Stimulated activated naive CD8-positive, alpha-beta T cell treated with anti-CD3 and anti-CD28 coated beads, Interleukin-15, Interleukin-2, amounts not matched to agents 100 ng/mL and 50 ng/mL, for 24 hours (primary cell): ENCODE measurements around the gene ITFG2.
"Not testable (repeated sequence)": the region's sequence is repeated elsewhere in the genome, so short reads cannot be mapped to it uniquely, and the experiment has no call there.

Experiments
- H3K27ac Mint-ChIP-seq: one replicate; pipeline ENCODE4 v1.8.0; 2021; ENCODE audit warnings: mild to moderate bottlenecking, mixed read lengths
- H3K27me3 Mint-ChIP-seq: one replicate; pipeline ENCODE4 v1.8.0; 2021; ENCODE audit warnings: mixed read lengths
- H3K36me3 Mint-ChIP-seq: one replicate; pipeline ENCODE4 v1.8.0; 2021; ENCODE audit warnings: low read depth, mixed read lengths
- H3K4me1 Mint-ChIP-seq: one replicate; pipeline ENCODE4 v1.8.0; 2021; ENCODE audit warnings: low read depth, mixed read lengths
- H3K4me3 Mint-ChIP-seq: one replicate; pipeline ENCODE4 v1.8.0; 2021; ENCODE audit warnings: mild to moderate bottlenecking, mixed read lengths
- H3K9me3 Mint-ChIP-seq: one replicate; pipeline ENCODE4 v1.8.0; 2021; ENCODE audit warnings: mixed read lengths

The ITFG2 gene

GRCh38 chr12:2858334-2858733 lies 45.9 kb downstream of the ITFG2 start:
- H3K9me3 Mint-ChIP-seq = no peaks in the 10 kb centered on the region
- H3K4me3 Mint-ChIP-seq = no peak overlapping the region
- no peaks in the 10 kb centered on the region for H3K4me1 Mint-ChIP-seq
- peaks cover 49% of the 10 kb centered on the region for H3K36me3 Mint-ChIP-seq
- H3K27ac Mint-ChIP-seq = no peak overlapping the region
- no peaks in the 10 kb centered on the region for H3K27me3 Mint-ChIP-seq

DNA sequence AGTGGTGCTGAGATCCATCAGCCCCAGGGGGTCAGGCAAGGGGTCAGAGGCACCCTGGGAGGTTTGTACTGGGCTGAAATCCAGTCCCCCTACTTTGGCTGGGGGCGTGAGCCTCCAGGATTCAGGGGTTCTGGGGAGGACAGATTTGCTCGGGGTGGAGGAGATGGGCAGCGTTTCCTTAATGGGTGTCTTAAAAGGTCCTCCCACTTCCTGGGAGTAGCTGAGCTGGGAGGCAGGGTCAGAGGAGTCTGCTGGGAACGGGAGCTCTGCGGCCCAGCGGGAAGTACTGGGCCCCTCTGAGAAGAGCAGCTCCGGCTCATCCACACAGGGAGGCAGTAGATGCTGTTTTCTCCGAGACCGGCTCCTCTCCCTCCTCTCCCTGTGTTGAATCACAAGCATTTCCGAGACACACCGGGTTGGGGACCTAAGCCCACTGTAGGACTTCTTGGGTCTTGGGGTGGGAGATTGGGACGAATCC lies 46.5 kb downstream of the ITFG2 start:
- Mint-ChIP-seq H3K27ac (peak overlapping the region; percentile 55), H3K4me1 (no peaks in the 10 kb centered on the region), H3K27me3 (no peaks in the 10 kb centered on the region), H3K36me3 (peaks cover 55% of the 10 kb centered on the region), H3K4me3 (no peak overlapping the region), H3K9me3 (no peaks in the 10 kb centered on the region)

- H3K27me3 Mint-ChIP-seq = no peaks in the 10 kb centered on the region
- no peak overlapping the region for H3K27ac Mint-ChIP-seq
- no peaks in the 10 kb centered on the region for H3K4me1 Mint-ChIP-seq
- H3K4me3 Mint-ChIP-seq = no peak overlapping the region
- peaks cover 65% of the 10 kb centered on the region for H3K36me3 Mint-ChIP-seq
- H3K9me3 Mint-ChIP-seq = no peaks in the 10 kb centered on the region
Measured at GRCh38 chr12:2860170-2860569, 47.7 kb downstream of the ITFG2 start.

GRCh38 chr12:2862876-2863275 lies 50.4 kb downstream of the ITFG2 start:
- H3K9me3 Mint-ChIP-seq = no peaks in the 10 kb centered on the region

DNA sequence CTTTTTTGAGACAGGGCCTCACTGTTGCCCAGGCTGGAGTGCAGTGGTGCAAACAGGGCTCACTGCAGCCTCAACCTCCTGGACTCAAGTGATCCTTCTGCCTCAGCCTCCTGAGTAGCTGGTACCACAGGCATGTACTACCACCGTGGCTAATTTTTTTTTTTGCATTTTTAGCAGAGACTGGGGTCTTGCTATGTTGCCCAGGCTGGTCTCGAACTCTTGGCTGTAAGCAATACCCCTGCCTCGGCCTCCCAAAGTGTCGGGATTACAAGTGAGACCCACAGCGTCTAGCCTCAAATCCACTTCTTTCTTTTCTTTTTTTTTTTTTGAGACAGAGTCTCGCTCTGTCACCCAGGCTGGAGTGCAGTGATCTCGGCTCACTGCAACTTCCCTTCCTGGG lies 50.9 kb downstream of the ITFG2 start:
- not testable (repeated sequence) for H3K4me3 Mint-ChIP-seq, H3K27me3 Mint-ChIP-seq, H3K27ac Mint-ChIP-seq, H3K9me3 Mint-ChIP-seq
- peaks cover 74% of the 10 kb centered on the region for H3K36me3 Mint-ChIP-seq
- peaks cover 15% of the 10 kb centered on the region for H3K4me1 Mint-ChIP-seq

More at GRCh38 chr12:2862876-2863275, 50.4 kb downstream of the ITFG2 start:
- H3K27me3 Mint-ChIP-seq = no peaks in the 10 kb centered on the region
- no peak overlapping the region for H3K27ac Mint-ChIP-seq
- H3K4me3 Mint-ChIP-seq = no peak overlapping the region
- peaks cover 9% of the 10 kb centered on the region for H3K4me1 Mint-ChIP-seq
- peaks cover 75% of the 10 kb centered on the region for H3K36me3 Mint-ChIP-seq

GRCh38 chr12:2864198-2864597 lies 51.7 kb downstream of the ITFG2 start:
- H3K27me3 Mint-ChIP-seq = no peaks in the 10 kb centered on the region
- peaks cover 77% of the 10 kb centered on the region for H3K36me3 Mint-ChIP-seq
- H3K4me3 Mint-ChIP-seq = no peak overlapping the region
- H3K4me1 Mint-ChIP-seq = peaks cover 23% of the 10 kb centered on the region
- H3K9me3 Mint-ChIP-seq = no peaks in the 10 kb centered on the region
- H3K27ac Mint-ChIP-seq = no peak overlapping the region

DNA sequence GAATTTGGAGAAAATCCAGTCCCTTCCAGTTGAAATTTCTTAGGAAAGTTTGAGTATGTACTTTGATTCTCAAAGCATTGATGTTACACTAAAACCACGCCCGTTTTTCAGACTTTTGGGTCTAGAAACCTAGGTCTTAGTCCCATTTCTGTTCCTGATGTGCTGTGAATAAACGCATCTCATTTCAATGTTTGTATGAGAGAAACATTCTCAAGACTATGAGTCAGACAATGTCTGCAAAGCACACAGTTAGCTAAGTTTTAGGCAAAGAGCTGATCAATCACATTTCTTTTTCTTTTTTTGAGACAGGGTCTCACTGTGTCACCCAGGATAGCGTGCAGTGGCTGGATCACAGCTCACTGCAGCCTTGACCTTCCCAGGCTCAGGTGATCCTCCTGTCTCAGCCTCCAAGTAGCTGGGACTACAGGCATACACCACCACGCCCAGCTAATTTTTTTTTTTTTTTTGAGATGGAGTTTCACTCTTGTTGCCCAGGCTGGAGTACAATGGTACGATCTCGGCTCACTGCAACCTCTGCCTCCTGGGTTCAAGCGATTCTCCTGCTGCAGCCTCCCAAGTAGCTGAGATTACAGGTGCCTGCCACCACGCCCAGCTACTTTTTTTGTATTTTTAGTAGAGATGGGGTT lies 56.6 kb downstream of the ITFG2 start:
- H3K27ac Mint-ChIP-seq = not testable (repeated sequence)
- H3K36me3 Mint-ChIP-seq = peaks cover 51% of the 10 kb centered on the region

More for the DNA sequence above, 56.6 kb downstream of the ITFG2 start:
- H3K4me1 Mint-ChIP-seq = peaks cover 23% of the 10 kb centered on the region
- H3K4me3 Mint-ChIP-seq, H3K9me3 Mint-ChIP-seq, H3K27me3 Mint-ChIP-seq: not testable (repeated sequence)
